Thyroid gland (tissue), 4 donors: Measurements from ENCODE around the gene COQ7.

ENCODE experiments used
- POLR2A ChIP-seq, 2 donors: fragments of 450-650 bp; IDR thresholded peaks; one replicate each; pipeline ENCODE4 v1.6.1; 2017; ENCODE audit warnings: antibody characterized with exemption in 2 of 2, mild to moderate bottlenecking in 2 of 2, moderate library complexity in 1 of 2
- TF ChIP-seq, protein P1 (sequence below), 6 experiments: fragments of 200-600 bp in 3 of 6; fragments of 450-650 bp in 3 of 6; sonication (generic) in 3 of 6; IDR thresholded peaks; one replicate each; pipeline ENCODE4 v1.5.1; 2016 to 2019; ENCODE audit warnings: antibody characterized with exemption in 6 of 6, mild to moderate bottlenecking in 2 of 6, inconsistent platforms in 1 of 6, moderate library complexity in 1 of 6

DNA sequence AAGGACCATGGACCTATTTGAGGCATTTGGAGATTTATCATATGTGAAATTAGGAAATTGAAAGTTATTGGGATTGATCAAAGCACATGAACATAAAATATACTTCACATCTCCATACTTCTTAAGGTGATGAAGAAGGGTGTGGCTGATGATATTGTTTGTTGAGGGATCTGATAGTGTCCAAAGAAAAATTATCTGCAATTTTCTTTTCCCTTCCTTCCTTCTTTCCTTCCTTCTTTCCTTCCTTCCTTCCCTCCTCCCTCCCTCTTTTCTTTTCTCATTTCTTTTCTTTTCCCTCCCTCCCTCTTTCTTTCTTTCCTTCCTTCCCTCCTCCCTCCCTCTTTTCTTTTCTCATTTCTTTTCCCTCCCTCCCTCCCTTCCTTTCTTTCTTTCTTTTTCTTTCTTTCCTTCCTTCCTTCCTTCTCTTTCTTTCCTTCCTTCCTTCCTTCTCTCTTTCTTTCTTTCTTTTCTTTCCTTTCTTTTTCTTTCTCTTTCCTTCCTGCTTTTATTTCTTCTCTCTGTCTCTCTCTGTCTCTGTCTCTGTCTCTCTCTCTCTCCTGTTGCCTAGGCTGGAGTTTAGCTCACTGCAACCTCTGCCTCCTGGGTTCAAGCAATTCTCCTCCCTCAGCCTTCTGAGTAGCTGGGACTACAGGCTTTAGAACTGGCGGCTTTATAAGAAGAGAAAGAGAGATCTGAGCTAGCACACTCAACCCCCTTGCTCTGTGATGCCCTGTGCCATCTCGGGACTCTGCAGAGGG is 25.4 kb downstream of the COQ7 start:
- no peak for TF ChIP-seq POLR2A (IDR thresholded peaks at IDR 0.05)
- TF ChIP-seq, protein P1, sequence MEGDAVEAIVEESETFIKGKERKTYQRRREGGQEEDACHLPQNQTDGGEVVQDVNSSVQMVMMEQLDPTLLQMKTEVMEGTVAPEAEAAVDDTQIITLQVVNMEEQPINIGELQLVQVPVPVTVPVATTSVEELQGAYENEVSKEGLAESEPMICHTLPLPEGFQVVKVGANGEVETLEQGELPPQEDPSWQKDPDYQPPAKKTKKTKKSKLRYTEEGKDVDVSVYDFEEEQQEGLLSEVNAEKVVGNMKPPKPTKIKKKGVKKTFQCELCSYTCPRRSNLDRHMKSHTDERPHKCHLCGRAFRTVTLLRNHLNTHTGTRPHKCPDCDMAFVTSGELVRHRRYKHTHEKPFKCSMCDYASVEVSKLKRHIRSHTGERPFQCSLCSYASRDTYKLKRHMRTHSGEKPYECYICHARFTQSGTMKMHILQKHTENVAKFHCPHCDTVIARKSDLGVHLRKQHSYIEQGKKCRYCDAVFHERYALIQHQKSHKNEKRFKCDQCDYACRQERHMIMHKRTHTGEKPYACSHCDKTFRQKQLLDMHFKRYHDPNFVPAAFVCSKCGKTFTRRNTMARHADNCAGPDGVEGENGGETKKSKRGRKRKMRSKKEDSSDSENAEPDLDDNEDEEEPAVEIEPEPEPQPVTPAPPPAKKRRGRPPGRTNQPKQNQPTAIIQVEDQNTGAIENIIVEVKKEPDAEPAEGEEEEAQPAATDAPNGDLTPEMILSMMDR (IDR thresholded peaks at IDR 0.05), result no peak
